HG03280 (cell line): Measurements from ENCODE around the gene MAMSTR.
"Not testable (repeated sequence)": the region's sequence is repeated elsewhere in the genome, so short reads cannot be mapped to it uniquely, and the experiment has no call there.

Experiments
- ATAC-seq: cut with Tn5 transposase; IDR thresholded peaks from one replicate; pipeline ENCODE4 v1.9.1; 2021; ENCODE audit warnings: mild to moderate bottlenecking, moderate library complexity; ENCODE audit not compliant: unreplicated experiment

The MAMSTR gene

DNA sequence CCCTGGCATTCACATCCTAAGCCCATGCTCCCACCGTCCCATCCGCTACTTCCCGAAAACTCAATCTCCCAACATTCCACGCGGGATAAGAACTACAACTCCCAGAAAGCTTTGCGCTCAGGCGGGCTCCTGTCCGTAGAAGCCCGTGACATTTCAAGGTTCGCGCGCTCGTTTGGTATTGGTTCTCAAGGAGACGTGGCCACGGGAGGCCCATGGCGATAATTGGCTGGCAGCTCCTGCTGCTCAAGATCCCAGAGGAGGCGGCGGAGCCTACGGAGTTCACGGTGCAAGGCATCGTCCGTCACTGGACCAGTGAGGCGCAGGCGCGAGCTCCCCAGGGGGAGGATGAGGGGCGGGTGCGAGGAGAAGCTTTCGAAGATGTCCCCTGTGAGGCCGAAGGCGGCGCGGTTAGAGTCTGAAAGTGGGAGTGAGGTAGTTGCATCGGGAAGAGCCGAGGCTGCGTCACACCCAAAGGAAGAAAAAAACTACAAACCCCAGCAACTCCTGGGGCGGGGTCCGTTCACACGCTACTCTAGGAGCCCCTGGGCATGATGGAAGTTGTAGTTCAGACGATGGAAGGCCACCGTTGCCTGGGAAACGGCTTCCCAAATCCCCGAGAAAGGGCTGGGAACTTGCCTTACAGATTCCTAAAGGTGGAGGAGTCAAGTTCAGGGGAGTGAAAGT, 1.2 kb upstream of the MAMSTR start:
- ATAC-seq = peak; percentile 86

DNA sequence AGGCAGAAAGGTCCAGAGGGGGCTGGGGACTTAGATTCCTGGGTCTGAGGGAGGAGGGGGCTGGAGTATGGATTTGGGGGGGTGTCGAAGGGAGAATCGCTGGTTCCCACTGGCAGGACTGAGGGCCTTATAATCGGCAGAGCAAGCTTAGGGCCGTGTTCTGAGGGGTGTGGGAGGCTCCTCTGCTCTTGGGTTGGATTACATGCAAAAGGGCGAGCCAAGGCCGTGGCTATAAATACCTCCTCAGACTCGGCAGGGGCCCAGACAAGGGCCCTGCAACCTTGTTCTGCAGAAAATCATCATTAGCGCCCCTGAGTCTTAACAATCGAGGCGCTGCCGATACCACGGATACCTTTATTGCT, 707 bp upstream of the MAMSTR start:
- no peak for ATAC-seq

DNA sequence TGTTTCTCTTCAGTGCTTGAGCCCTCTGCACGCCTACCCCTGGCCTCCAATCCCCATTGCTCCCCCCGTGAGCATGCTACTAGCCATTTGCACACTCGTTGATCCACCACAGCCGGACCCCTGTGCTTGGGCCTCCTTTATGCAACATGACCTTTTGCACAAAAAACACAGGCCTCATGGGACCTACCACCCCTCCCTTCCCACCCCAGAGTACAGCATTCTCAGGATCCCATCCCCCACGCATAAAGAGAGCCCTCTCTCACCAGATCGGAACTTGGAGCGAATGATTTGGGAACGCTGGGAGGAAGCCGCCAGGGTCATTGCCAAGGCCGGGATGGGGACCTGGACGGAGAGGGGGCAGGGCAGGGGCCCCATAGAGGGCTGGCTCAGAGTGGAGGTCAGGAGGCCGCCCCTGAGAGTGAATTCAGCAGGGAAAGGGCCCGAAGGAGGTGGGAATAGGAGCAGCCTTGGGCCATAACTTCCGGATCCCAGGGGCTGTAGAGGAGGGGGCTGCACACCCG, 754 bp downstream of the MAMSTR start:
- ATAC-seq = no peak

DNA sequence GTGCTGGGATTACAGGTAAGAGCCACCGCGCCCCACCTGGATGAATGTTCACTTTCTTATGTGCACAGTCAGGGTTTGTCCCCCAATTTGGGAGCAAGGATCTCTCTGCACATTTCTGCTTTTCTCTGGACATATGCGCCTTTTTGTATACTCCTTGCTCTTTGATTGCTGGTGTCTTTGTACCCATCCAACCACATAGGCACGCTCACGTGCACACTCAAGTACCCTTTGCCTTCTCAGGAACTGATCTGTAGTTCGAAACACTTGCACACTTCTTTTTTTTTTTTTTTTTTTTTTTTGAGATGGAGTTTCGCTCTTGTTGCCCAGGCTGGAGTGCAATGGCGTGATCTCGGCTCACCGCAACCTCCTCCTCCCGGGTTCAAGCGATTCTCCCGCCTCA, 1.4 kb downstream of the MAMSTR start:
- ATAC-seq = not testable (repeated sequence)

- no peak for ATAC-seq
Observed at GRCh38 chr19:48716562-48717291, 2.8 kb downstream of the MAMSTR start.

GRCh38 chr19:48715681-48716171, 3.8 kb downstream of the MAMSTR start:
- no peak for ATAC-seq

DNA sequence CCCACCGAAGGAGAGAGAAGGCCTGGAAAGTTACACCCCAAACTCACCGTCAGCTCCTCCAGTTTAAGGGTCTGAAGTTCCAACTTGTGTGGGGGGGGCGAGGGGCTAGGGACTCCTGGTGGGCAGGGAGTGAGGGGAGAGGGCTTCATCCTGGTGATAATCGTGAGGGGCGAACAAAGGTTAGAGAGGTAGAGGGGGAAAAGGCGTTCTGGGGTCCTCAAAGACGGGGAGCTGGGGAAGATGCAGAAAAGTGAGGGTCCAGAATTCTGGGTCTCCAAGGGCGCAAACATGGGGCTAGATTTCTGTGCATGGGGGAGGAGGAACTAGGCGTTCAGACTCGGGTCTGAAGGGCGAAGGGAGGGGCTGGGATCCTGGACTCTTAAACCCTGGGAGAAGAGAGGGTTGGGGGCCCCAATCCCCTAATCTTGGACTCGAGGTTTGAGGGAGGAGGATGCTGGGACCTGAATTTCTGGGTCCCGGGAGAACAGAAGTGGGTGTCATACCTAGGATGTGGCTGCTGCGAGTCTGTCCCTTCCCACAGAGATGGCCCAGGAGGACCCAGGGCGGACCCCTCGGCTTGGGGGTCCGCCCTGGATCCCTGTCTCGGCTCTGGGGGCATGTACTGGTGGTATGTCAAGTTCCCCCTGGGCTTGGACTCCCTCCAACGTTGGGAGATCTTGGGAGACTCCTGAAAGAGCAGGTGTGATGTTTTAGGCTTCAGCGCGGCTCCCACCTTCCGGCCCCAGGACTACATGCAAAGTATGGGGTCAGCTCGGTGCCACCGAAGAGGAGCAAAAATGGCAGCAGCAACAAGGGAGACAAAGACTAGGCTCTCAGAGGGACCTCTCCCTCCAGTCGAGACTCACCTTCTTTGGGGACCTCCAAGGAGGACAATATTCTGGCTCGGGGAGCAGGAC, 4.5 kb downstream of the MAMSTR start:
- ATAC-seq = no peak

GRCh38 chr19:48713864-48714755, 5.4 kb downstream of the MAMSTR start:
- ATAC-seq = peak; percentile 86

- no peak for ATAC-seq
Observed at GRCh38 chr19:48713041-48713863, 6.3 kb downstream of the MAMSTR start.

- ATAC-seq = no peak
Observed at GRCh38 chr19:48711106-48711662, 8.3 kb downstream of the MAMSTR start.

DNA sequence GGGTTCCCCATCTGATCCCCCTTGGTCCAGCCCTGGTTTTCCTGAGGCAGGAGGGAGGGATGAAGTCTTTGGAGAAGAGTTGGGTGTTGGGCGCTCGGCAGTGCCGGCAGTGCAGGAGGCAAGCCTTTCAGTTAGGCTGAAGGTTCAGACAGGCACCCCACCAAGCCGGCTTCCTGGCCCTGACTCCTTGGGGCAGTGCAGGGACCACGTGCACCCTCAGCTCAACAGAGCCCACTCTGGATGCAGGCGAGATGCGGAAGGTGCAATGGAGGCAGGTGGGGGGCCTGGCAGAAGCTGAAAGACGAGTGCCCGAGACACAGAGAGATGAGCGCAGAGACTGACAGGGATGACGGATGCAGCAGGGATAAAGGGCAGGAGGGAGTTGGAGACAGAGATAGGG, 11.1 kb downstream of the MAMSTR start:
- no peak for ATAC-seq

- ATAC-seq = no peak
Observed at GRCh38 chr19:48705431-48705830, 14.1 kb downstream of the MAMSTR start.

DNA sequence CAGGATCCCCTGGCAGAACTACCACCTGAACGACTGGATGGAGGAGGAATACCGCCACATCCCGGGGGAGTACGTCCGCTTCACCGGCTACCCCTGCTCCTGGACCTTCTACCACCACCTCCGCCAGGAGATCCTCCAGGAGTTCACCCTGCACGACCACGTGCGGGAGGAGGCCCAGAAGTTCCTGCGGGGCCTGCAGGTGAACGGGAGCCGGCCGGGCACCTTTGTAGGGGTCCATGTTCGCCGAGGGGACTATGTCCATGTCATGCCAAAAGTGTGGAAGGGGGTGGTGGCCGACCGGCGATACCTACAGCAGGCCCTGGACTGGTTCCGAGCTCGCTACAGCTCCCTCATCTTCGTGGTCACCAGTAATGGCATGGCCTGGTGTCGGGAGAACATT, 16.2 kb downstream of the MAMSTR start:
- no peak for ATAC-seq

DNA sequence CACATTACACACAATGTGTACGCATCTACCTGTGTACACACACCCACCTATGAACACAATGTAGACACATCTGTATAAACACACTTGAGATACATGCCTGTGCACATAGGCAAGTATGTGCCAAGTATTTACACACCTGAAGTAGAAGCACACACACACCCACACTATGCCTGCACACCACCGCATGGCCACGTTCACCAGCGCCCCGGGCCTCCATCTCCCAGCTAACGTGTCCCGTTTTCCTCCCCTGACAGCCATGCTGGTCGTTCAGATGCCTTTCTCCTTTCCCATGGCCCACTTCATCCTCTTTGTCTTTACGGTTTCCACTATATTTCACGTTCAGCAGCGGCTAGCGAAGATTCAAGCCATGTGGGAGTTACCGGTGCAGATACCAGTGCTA, 16.8 kb downstream of the MAMSTR start:
- no peak for ATAC-seq

DNA sequence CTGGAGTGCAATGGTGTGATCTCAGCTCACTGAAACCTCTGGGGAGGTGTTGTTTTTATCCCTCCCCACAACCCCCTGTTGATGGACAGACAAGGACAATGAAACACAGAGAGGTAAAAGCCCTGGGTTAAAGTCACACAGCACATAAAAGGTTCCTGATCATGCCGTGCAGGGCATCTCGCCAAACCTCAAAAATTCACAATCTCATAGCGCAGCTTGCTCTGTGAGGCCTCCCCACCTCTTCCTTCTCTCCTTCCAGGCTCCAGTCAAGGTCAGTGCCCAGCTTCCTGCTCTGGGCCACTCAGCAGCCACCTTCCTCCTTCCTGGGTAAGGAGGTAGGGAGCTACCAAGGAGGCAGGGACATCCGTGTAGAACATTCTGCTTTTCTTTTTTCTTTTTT, 21.5 kb downstream of the MAMSTR start:
- no peak for ATAC-seq

- ATAC-seq = no peak
Observed at GRCh38 chr19:48696353-48697010, 23.0 kb downstream of the MAMSTR start.

DNA sequence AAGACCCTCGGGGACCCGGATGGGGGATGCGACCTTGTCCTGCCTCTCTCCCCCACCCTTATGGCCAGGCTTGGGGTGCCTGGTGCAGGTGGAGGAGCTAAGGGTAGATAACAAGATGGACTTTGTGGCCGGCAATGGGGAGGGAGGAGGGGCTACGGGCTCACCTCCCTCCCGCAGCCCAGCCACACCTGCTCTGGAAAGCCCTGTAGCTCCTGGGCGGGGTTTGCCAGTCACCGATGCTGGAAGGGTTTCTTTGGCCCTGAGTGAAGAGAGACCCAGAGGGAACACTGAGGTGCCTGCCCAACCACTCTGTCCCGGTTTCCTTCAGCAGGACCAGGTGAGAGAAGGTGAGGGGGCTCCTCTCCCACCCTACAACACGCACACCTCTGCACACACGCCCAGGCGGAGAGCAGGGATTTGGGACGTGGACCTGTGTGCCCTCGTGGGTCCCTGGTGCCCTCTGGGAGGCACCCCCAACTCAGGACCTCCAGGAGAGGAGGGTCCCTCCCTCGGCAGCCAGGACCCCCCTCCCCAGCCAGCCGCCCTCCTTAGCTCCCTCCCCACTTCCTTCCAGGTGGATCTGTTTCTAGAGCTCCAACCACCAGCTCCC, 23.7 kb downstream of the MAMSTR start, which contains the start of gene FUT2:
Gene FUT2, plus strand, starts transcription at position 229 of the 610 bp plus-strand sequence. CDS start 6,986 bp downstream, outside the sequence.
- ATAC-seq = no peak

DNA sequence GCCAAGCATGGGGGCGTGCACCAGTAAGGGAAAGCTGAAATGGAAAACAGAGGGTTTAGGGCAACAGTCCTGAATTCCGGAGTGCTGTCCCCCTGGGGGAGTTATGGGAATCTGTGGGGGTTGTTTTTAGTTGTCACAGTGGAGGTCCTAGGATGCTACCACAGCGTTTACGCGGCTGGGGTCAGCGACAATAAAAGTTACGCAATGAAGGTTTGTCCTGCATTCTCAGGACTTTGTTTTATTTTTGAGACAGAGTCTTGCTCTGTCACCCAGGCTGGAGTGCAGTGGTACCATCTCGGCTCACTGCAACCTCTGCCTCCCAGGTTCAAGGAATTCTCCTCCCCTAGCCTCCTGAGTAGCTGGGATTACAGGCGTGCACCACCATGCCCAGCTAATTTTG, 25.9 kb downstream of the MAMSTR start:
- ATAC-seq = not testable (repeated sequence)
